ENCODE results near the gene MACF1. TPM values are rescaled to one million over a fixed set of nuclear protein-coding genes. Genes with fewer than 3 reads are reported as not detected.

The MACF1 gene
- total and polyA plus RNA-seq, 2 of the 13 experiments (the other 11 are each of a cell fraction or from before 2014, with no cell fraction given), result 36.7 to 65.4 TPM

DNA sequence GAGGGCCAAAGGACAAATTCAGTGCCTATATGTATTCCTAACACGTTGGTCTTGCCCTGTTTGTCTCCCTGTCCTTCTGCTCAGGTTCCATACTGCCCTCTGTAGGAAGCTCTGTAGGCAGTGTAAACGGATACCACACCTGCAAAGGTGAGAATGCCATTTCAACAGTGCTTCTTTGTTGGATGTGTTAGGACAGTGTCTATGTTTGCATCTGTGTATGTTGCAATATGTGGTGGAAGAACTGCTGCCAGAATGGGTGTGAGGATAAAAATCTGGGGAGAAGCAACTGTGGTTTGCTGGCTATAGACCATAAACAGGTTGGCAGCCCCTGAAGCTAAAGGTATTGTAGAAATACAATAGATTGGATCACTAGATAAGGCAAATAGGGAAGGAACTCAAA is 173.9 kb downstream of the MACF1 start (continued):
- TF ChIP-seq, protein P1, sequence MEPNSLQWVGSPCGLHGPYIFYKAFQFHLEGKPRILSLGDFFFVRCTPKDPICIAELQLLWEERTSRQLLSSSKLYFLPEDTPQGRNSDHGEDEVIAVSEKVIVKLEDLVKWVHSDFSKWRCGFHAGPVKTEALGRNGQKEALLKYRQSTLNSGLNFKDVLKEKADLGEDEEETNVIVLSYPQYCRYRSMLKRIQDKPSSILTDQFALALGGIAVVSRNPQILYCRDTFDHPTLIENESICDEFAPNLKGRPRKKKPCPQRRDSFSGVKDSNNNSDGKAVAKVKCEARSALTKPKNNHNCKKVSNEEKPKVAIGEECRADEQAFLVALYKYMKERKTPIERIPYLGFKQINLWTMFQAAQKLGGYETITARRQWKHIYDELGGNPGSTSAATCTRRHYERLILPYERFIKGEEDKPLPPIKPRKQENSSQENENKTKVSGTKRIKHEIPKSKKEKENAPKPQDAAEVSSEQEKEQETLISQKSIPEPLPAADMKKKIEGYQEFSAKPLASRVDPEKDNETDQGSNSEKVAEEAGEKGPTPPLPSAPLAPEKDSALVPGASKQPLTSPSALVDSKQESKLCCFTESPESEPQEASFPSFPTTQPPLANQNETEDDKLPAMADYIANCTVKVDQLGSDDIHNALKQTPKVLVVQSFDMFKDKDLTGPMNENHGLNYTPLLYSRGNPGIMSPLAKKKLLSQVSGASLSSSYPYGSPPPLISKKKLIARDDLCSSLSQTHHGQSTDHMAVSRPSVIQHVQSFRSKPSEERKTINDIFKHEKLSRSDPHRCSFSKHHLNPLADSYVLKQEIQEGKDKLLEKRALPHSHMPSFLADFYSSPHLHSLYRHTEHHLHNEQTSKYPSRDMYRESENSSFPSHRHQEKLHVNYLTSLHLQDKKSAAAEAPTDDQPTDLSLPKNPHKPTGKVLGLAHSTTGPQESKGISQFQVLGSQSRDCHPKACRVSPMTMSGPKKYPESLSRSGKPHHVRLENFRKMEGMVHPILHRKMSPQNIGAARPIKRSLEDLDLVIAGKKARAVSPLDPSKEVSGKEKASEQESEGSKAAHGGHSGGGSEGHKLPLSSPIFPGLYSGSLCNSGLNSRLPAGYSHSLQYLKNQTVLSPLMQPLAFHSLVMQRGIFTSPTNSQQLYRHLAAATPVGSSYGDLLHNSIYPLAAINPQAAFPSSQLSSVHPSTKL (CRISPR knock-in tag; IDR thresholded peaks at IDR 0.05), result peak; percentile 56
- TF ChIP-seq SSRP1 (CRISPR knock-in tag; IDR thresholded peaks at IDR 0.05) (peak; percentile 47; the same call in 1 of the 2 replicates), ZNF460 (CRISPR knock-in tag; IDR thresholded peaks at IDR 0.05; ENCODE audit: borderline replicate concordance) (no peak), EZH2 (conservative IDR thresholded peaks at IDR 0.05; ENCODE audit: low read depth, low read length) (no peak), ZNF101 (CRISPR knock-in tag; IDR thresholded peaks at IDR 0.05; ENCODE audit: borderline replicate concordance, low read depth) (no peak), HOXA5 (CRISPR knock-in tag; IDR thresholded peaks at IDR 0.05) (0 out of 2 replicates have a peak, but pooled peaks have one; percentile 30), ZNF709 (CRISPR knock-in tag; IDR thresholded peaks at IDR 0.05) (no peak), ZNF484 (CRISPR knock-in tag; IDR thresholded peaks at IDR 0.05; ENCODE audit: borderline replicate concordance, low read depth) (no peak), ZNF264 (CRISPR knock-in tag; IDR thresholded peaks at IDR 0.05) (peak; percentile 64; the same call in 1 of the 2 replicates), SUZ12 (IDR thresholded peaks at IDR 0.05; ENCODE audit: low read depth, low read length) (no peak), ZNF781 (CRISPR knock-in tag; IDR thresholded peaks at IDR 0.05; ENCODE audit: borderline replicate concordance, not compliant biosample characterization) (no peak), KDM3A (CRISPR knock-in tag; IDR thresholded peaks at IDR 0.05; ENCODE audit: low read depth) (no peak), ZSCAN20 (CRISPR knock-in tag; IDR thresholded peaks at IDR 0.05; ENCODE audit: borderline replicate concordance) (no peak), MXD4 (CRISPR knock-in tag; IDR thresholded peaks at IDR 0.05) (no peak), HOXA7 (CRISPR knock-in tag; IDR thresholded peaks at IDR 0.05) (no peak), ZNF44 (CRISPR knock-in tag; IDR thresholded peaks at IDR 0.05) (no peak), NCOA2 (CRISPR knock-in tag; IDR thresholded peaks at IDR 0.05) (0 out of 2 replicates have a peak, but pooled peaks have one; percentile 43), REXO4 (CRISPR knock-in tag; IDR thresholded peaks at IDR 0.05; ENCODE audit: borderline replicate concordance) (no peak), ZKSCAN5 (CRISPR knock-in tag; IDR thresholded peaks at IDR 0.05) (no peak), ZNF33A (CRISPR knock-in tag; IDR thresholded peaks at IDR 0.05; ENCODE audit: borderline replicate concordance) (no peak), CHD2 (IDR thresholded peaks at IDR 0.05; ENCODE audit: low read depth, low read length) (no peak)
- TF ChIP-seq, protein P2, sequence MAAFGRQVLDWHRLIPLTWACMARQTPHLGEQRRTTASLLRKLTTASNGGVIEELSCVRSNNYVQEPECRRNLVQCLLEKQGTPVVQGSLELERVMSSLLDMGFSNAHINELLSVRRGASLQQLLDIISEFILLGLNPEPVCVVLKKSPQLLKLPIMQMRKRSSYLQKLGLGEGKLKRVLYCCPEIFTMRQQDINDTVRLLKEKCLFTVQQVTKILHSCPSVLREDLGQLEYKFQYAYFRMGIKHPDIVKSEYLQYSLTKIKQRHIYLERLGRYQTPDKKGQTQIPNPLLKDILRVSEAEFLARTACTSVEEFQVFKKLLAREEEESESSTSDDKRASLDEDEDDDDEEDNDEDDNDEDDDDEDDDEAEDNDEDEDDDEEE (CRISPR knock-in tag; IDR thresholded peaks at IDR 0.05), result no peak
- TF ChIP-seq, protein P3, sequence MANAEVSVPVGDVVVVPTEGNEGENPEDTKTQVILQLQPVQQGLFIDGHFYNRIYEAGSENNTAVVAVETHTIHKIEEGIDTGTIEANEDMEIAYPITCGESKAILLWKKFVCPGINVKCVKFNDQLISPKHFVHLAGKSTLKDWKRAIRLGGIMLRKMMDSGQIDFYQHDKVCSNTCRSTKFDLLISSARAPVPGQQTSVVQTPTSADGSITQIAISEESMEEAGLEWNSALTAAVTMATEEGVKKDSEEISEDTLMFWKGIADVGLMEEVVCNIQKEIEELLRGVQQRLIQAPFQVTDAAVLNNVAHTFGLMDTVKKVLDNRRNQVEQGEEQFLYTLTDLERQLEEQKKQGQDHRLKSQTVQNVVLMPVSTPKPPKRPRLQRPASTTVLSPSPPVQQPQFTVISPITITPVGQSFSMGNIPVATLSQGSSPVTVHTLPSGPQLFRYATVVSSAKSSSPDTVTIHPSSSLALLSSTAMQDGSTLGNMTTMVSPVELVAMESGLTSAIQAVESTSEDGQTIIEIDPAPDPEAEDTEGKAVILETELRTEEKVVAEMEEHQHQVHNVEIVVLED (CRISPR knock-in tag; IDR thresholded peaks at IDR 0.05; ENCODE audit: borderline replicate concordance), result no peak
- TF ChIP-seq, protein P4, sequence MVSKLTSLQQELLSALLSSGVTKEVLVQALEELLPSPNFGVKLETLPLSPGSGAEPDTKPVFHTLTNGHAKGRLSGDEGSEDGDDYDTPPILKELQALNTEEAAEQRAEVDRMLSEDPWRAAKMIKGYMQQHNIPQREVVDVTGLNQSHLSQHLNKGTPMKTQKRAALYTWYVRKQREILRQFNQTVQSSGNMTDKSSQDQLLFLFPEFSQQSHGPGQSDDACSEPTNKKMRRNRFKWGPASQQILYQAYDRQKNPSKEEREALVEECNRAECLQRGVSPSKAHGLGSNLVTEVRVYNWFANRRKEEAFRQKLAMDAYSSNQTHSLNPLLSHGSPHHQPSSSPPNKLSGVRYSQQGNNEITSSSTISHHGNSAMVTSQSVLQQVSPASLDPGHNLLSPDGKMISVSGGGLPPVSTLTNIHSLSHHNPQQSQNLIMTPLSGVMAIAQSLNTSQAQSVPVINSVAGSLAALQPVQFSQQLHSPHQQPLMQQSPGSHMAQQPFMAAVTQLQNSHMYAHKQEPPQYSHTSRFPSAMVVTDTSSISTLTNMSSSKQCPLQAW (CRISPR knock-in tag; IDR thresholded peaks at IDR 0.05), result no peak

All from HepG2 (cell line).